IMR-90 (cell line): Measurements from ENCODE around the gene SYVN1.

Experiments used
- BHLHE40 ChIP-seq: fragments of 150-350 bp; IDR thresholded peaks from 2 replicates; pipeline ENCODE4 v1.6.1; 2016; ENCODE audit warnings: mild to moderate bottlenecking, low read depth, low read length
- CEBPB ChIP-seq: IDR thresholded peaks from 2 replicates; pipeline ENCODE4 v1.6.1; 2012; ENCODE audit warnings: low read depth, low read length, improper control_type of control experiment
- FOS ChIP-seq: fragments of 150-350 bp; IDR thresholded peaks from 2 replicates; pipeline ENCODE4 v1.6.1; 2016; ENCODE audit warnings: low read depth, low read length
- MAFK ChIP-seq: IDR thresholded peaks from 2 replicates; pipeline ENCODE4 v1.6.1; 2012; ENCODE audit warnings: low read depth, low read length, improper control_type of control experiment
- MAZ ChIP-seq: IDR thresholded peaks from 2 replicates; pipeline ENCODE4 v1.6.1; 2012; ENCODE audit warnings: low read depth, mild to moderate bottlenecking, low read length, improper control_type of control experiment, moderate library complexity, borderline replicate concordance
- MXI1 ChIP-seq: IDR thresholded peaks from 2 replicates; pipeline ENCODE4 v1.6.1; 2012; ENCODE audit warnings: low read depth, mild to moderate bottlenecking, low read length, moderate library complexity, borderline replicate concordance
- NFE2L2 ChIP-seq: fragments of 150-350 bp; IDR thresholded peaks from 2 replicates; pipeline ENCODE4 v1.6.1; 2016; ENCODE audit warnings: low read depth, mild to moderate bottlenecking, low read length
- POLR2A ChIP-seq: IDR thresholded peaks from 2 replicates; pipeline ENCODE4 v1.6.1; 2012; ENCODE audit warnings: mild to moderate bottlenecking, low read depth, low read length
- RAD21 ChIP-seq: IDR thresholded peaks from 2 replicates; pipeline ENCODE4 v1.6.1; 2012; ENCODE audit warnings: low read length, improper control_type of control experiment
- RFX5 ChIP-seq: IDR thresholded peaks from 2 replicates; pipeline ENCODE4 v1.8.0; 2012; ENCODE audit warnings: low read depth, mild to moderate bottlenecking, low read length, moderate library complexity
- SMC3 ChIP-seq: fragments of 150-350 bp; IDR thresholded peaks from 2 replicates; pipeline ENCODE4 v1.6.1; 2016; ENCODE audit warnings: low read depth, mild to moderate bottlenecking, antibody characterized with exemption, low read length, moderate library complexity
- TF ChIP-seq, protein P1 (sequence below): conservative IDR thresholded peaks from 2 replicates; pipeline ENCODE4 v1.5.1; 2012; ENCODE audit warnings: mild to moderate bottlenecking, low read depth, low read length, improper control_type of control experiment
- TF ChIP-seq, protein P2 (sequence below): fragments of 150-350 bp; IDR thresholded peaks from 2 replicates; pipeline ENCODE4 v1.6.1; 2017; ENCODE audit warnings: mild to moderate bottlenecking, antibody characterized with exemption, low read length, low read depth

DNA sequence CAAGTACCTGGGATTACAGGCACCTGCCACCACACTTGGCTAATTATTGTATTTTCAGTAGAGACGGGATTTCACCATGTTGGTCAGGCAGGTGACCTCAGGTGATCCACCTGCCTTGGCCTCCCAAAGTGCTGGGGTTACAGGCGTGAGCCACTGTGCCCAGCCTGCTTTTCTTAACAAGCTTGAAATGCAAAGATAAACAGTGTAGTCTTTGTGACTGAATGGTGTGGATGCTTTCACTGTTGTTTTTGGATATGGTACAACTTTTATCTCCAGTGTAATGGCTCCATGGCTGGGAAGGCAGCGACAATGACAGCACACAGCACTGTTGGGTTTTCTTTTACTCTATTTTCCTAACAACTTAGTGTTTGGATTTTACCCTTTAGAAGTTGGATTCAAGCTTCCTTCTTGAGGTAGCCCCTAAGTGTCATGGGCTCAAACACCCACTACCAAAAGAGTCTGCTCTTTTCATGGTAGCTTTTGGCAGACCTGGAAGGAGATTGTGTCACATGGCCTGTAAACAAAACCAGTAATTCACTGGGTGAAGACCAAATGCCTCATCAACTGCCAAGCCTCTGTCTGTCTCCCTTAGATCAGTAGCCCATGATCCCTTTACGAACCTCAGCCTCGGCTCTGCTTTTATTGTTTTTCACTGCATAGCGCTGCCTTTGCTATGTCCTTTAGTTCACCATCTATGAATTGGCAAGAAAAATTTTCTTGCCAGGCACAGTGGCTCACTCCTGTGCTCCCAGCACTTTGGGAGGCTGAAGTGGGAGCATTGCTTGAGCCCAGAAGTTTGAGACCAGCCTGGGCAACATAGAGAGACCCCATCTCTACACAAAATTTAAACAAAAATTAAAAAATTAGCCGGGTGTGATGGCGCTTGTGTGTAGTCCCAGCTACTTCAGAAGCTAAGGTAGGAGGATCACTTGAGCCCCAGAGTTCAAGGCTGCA lies 31.9 kb downstream of the SYVN1 start:
- TF ChIP-seq POLR2A, result no peak
- TF ChIP-seq, protein P1, sequence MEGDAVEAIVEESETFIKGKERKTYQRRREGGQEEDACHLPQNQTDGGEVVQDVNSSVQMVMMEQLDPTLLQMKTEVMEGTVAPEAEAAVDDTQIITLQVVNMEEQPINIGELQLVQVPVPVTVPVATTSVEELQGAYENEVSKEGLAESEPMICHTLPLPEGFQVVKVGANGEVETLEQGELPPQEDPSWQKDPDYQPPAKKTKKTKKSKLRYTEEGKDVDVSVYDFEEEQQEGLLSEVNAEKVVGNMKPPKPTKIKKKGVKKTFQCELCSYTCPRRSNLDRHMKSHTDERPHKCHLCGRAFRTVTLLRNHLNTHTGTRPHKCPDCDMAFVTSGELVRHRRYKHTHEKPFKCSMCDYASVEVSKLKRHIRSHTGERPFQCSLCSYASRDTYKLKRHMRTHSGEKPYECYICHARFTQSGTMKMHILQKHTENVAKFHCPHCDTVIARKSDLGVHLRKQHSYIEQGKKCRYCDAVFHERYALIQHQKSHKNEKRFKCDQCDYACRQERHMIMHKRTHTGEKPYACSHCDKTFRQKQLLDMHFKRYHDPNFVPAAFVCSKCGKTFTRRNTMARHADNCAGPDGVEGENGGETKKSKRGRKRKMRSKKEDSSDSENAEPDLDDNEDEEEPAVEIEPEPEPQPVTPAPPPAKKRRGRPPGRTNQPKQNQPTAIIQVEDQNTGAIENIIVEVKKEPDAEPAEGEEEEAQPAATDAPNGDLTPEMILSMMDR, result no peak
- TF ChIP-seq RAD21, result no peak
- no peak for TF ChIP-seq SMC3
- TF ChIP-seq, protein P2, sequence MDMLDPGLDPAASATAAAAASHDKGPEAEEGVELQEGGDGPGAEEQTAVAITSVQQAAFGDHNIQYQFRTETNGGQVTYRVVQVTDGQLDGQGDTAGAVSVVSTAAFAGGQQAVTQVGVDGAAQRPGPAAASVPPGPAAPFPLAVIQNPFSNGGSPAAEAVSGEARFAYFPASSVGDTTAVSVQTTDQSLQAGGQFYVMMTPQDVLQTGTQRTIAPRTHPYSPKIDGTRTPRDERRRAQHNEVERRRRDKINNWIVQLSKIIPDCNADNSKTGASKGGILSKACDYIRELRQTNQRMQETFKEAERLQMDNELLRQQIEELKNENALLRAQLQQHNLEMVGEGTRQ, result no peak
- TF ChIP-seq CEBPB, result no peak
- TF ChIP-seq MAFK, result no peak
- TF ChIP-seq MAZ, result no peak
- no peak for TF ChIP-seq FOS
- TF ChIP-seq MXI1, result no peak
- TF ChIP-seq NFE2L2, result no peak
- TF ChIP-seq BHLHE40, result no peak
- TF ChIP-seq RFX5, result no peak
